ENCODE data around the gene PITPNC1. TPM values are rescaled to one million over a fixed set of nuclear protein-coding genes. Genes with fewer than 3 reads are reported as not detected.
"Not testable (repeated sequence)": the region's sequence is repeated elsewhere in the genome, so short reads cannot be mapped to it uniquely, and the experiment has no call there.

The PITPNC1 gene
- total and polyA plus RNA-seq, 2 donors (not counting 1 experiment from before 2014, with no cell fraction given) = 4.7 to 26.1 TPM

- Histone ChIP-seq H3K9me3 (ENCODE audit: control extremely low read depth in 1 of 3, control insufficient read depth in 2 of 3, insufficient read depth in 1 of 3, low read length in 2 of 3) (peaks cover 0 to 15% (median 0%) of the 10 kb centered on the region in 3 donors), H3K4me1 (ENCODE audit: control insufficient read depth in 2 of 2, insufficient read depth in 2 of 2, low read length in 2 of 2) (no peaks in the 10 kb centered on the region), H2AFZ (ENCODE audit: insufficient read depth, low read depth, low read length, poor library complexity, severe bottlenecking) (no peak overlapping the region), H3K9ac (ENCODE audit: low read length) (no peak overlapping the region), H4K20me1 (ENCODE audit: control insufficient read depth, insufficient read depth, low read length, poor library complexity, severe bottlenecking) (no peaks in the 10 kb centered on the region), H3K4me2 (replicated peaks; ENCODE audit: low read depth, low read length, poor library complexity, severe bottlenecking) (no peak overlapping the region), H3K4me3 (ENCODE audit: control extremely low read depth in 1 of 5, extremely low read depth in 1 of 5, insufficient read depth in 1 of 5, low read depth in 2 of 5, low read length in 4 of 5) (no peak overlapping the region), H3K36me3 (replicated peaks in 1 of 2; ENCODE audit: control extremely low read depth in 1 of 2, control insufficient read depth in 1 of 2, extremely low read depth in 1 of 2, insufficient read depth in 2 of 2, low read length in 1 of 2) (peaks cover 0 to 4% of the 10 kb centered on the region in 2 experiments), H3K27ac (ENCODE audit: low read length in 2 of 2) (no peak overlapping the region), H3K79me2 (ENCODE audit: control insufficient read depth, insufficient read depth, low read length) (no peaks in the 10 kb centered on the region), H3K27me3 (replicated peaks in 1 of 4; ENCODE audit: control extremely low read depth in 1 of 4, control insufficient read depth in 3 of 4, insufficient read depth in 4 of 4, low read length in 3 of 4) (no peaks in the 10 kb centered on the region)
- Mint-ChIP-seq H3K27me3 (no peaks in the 10 kb centered on the region), H3K9me3 (ENCODE audit: insufficient read depth) (no peaks in the 10 kb centered on the region), H3K4me3 (no peak overlapping the region), H3K4me1 (no peaks in the 10 kb centered on the region), H3K27ac (no peak overlapping the region)
- TF ChIP-seq, protein P1, sequence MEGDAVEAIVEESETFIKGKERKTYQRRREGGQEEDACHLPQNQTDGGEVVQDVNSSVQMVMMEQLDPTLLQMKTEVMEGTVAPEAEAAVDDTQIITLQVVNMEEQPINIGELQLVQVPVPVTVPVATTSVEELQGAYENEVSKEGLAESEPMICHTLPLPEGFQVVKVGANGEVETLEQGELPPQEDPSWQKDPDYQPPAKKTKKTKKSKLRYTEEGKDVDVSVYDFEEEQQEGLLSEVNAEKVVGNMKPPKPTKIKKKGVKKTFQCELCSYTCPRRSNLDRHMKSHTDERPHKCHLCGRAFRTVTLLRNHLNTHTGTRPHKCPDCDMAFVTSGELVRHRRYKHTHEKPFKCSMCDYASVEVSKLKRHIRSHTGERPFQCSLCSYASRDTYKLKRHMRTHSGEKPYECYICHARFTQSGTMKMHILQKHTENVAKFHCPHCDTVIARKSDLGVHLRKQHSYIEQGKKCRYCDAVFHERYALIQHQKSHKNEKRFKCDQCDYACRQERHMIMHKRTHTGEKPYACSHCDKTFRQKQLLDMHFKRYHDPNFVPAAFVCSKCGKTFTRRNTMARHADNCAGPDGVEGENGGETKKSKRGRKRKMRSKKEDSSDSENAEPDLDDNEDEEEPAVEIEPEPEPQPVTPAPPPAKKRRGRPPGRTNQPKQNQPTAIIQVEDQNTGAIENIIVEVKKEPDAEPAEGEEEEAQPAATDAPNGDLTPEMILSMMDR (IDR thresholded peaks at IDR 0.05) = no peak
- TF ChIP-seq EZH2 (IDR thresholded peaks at IDR 0.05; ENCODE audit: borderline replicate concordance, insufficient read depth, low read depth, low read length, poor library complexity, severe bottlenecking) = no peak
- DNase-seq (no peak), ATAC-seq (ENCODE audit: low read depth) (no peak)
- ChIA-PET POLR2A (no interaction called here), CTCF (interaction anchor here (0.6 to 1.6 kb wide), 3 partner anchors 69 to 255 kb away, joined by 3 read pairs; no protein-coding TSS in a partner anchor)
- WGBS (ENCODE audit: insufficient coverage) = 87% methylated on average over 7 of the region's 8 CpGs
- intact Hi-C loops (cut with micrococcal nuclease) = no loop called here
Observed at GRCh38 chr17:67628580-67629013, 251.5 kb downstream of the PITPNC1 start.

DNA sequence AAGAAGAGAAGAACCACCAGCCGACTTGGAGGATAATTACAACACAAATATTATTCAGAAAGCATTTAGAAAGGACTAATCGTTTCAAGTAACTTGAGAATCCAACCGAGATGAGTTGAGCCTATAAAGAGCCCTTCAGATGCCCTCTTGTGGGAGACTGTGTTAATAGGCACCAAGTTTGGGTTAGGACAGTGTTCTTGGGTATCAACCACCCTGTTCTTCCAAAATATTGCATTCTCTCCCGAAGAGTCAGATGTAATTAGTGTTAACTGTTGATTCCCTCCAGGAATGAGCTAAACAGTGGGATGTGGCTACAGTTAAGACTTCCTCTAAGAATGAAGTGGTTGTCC is 252.9 kb downstream of the PITPNC1 start:
- no peaks in the 10 kb centered on the region for H3K9me3 Mint-ChIP-seq (ENCODE audit: insufficient read depth)
- H3K27ac Mint-ChIP-seq = no peak overlapping the region
- Histone ChIP-seq H2AFZ (ENCODE audit: insufficient read depth, low read depth, low read length, poor library complexity, severe bottlenecking) (no peak overlapping the region), H3K27ac (ENCODE audit: low read length in 2 of 2) (no peak overlapping the region), H4K20me1 (ENCODE audit: control insufficient read depth, insufficient read depth, low read length, poor library complexity, severe bottlenecking) (no peaks in the 10 kb centered on the region), H3K4me2 (replicated peaks; ENCODE audit: low read depth, low read length, poor library complexity, severe bottlenecking) (no peak overlapping the region), H3K36me3 (replicated peaks in 1 of 2; ENCODE audit: control extremely low read depth in 1 of 2, control insufficient read depth in 1 of 2, extremely low read depth in 1 of 2, insufficient read depth in 2 of 2, low read length in 1 of 2) (peaks cover 0 to 4% of the 10 kb centered on the region in 2 experiments), H3K4me1 (ENCODE audit: control insufficient read depth in 2 of 2, insufficient read depth in 2 of 2, low read length in 2 of 2) (no peaks in the 10 kb centered on the region), H3K27me3 (replicated peaks in 1 of 4; ENCODE audit: control extremely low read depth in 1 of 4, control insufficient read depth in 3 of 4, insufficient read depth in 4 of 4, low read length in 3 of 4) (no peaks in the 10 kb centered on the region), H3K79me2 (ENCODE audit: control insufficient read depth, insufficient read depth, low read length) (no peaks in the 10 kb centered on the region), H3K4me3 (ENCODE audit: control extremely low read depth in 1 of 5, extremely low read depth in 1 of 5, insufficient read depth in 1 of 5, low read depth in 2 of 5, low read length in 4 of 5) (no peak overlapping the region), H3K9ac (ENCODE audit: low read length) (no peak overlapping the region), H3K9me3 (ENCODE audit: control extremely low read depth in 1 of 3, control insufficient read depth in 2 of 3, insufficient read depth in 1 of 3, low read length in 2 of 3) (peaks cover 0 to 15% (median 0%) of the 10 kb centered on the region in 3 donors)
- POLR2A ChIA-PET = no interaction called here
- no peak overlapping the region for H3K4me3 Mint-ChIP-seq
- TF ChIP-seq EZH2 (IDR thresholded peaks at IDR 0.05; ENCODE audit: borderline replicate concordance, insufficient read depth, low read depth, low read length, poor library complexity, severe bottlenecking) = no peak
- TF ChIP-seq, protein P1 (IDR thresholded peaks at IDR 0.05) = no peak
- ATAC-seq (ENCODE audit: low read depth) (no peak), DNase-seq (no peak)
- no peaks in the 10 kb centered on the region for H3K27me3 Mint-ChIP-seq
- WGBS (ENCODE audit: insufficient coverage) = no CpG with 5 or more reads among the region's 4 CpGs
- CTCF ChIA-PET = interaction anchor here (0.6 to 1.2 kb wide), 3 partner anchors 70 to 251 kb away, joined by 3 to 5 read pairs (median 3); no protein-coding TSS in a partner anchor
- no peaks in the 10 kb centered on the region for H3K4me1 Mint-ChIP-seq
- intact Hi-C loops (cut with micrococcal nuclease) = no loop called here

DNA sequence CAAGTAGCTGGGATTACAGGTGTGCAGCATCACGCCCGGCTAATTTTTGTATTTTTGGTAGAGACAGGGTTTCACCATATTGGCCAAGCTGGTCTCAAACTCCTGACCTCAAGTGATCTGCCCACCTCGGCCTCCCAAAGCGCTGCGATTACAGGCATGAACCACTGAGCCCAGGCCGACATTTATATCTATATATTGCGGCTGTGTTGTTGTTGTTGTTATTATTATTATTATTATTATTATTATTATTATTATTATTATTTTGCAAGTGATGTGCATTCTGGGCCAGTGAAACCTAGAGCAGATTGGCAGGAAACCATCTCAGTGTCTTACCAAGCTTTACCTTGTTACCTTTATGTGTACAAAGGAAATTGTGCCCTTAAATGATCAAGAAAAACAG is 253.8 kb downstream of the PITPNC1 start:
- H3K4me3 Mint-ChIP-seq; ATAC-seq (ENCODE audit: low read depth); H3K27ac ChIP-seq (ENCODE audit: low read length in 2 of 2); H3K36me3 ChIP-seq (replicated peaks in 1 of 2; ENCODE audit: control extremely low read depth in 1 of 2, control insufficient read depth in 1 of 2, extremely low read depth in 1 of 2, insufficient read depth in 2 of 2, low read length in 1 of 2); H4K20me1 ChIP-seq (ENCODE audit: control insufficient read depth, insufficient read depth, low read length, poor library complexity, severe bottlenecking); H3K27me3 Mint-ChIP-seq; intact Hi-C loops (cut with micrococcal nuclease); DNase-seq; H3K4me1 ChIP-seq (ENCODE audit: control insufficient read depth in 2 of 2, insufficient read depth in 2 of 2, low read length in 2 of 2); H3K27me3 ChIP-seq (replicated peaks in 1 of 4; ENCODE audit: control extremely low read depth in 1 of 4, control insufficient read depth in 3 of 4, insufficient read depth in 4 of 4, low read length in 3 of 4); H2AFZ ChIP-seq (ENCODE audit: insufficient read depth, low read depth, low read length, poor library complexity, severe bottlenecking); H3K79me2 ChIP-seq (ENCODE audit: control insufficient read depth, insufficient read depth, low read length); H3K9me3 Mint-ChIP-seq (ENCODE audit: insufficient read depth); H3K9ac ChIP-seq (ENCODE audit: low read length); H3K4me3 ChIP-seq (ENCODE audit: control extremely low read depth in 1 of 5, extremely low read depth in 1 of 5, insufficient read depth in 1 of 5, low read depth in 2 of 5, low read length in 4 of 5); H3K4me1 Mint-ChIP-seq; H3K27ac Mint-ChIP-seq; H3K4me2 ChIP-seq (replicated peaks; ENCODE audit: low read depth, low read length, poor library complexity, severe bottlenecking): not testable (repeated sequence)
- H3K9me3 ChIP-seq (ENCODE audit: control extremely low read depth in 1 of 3, control insufficient read depth in 2 of 3, insufficient read depth in 1 of 3, low read length in 2 of 3) = peaks cover 0 to 15% (median 0%) of the 10 kb centered on the region in 3 donors
- ChIA-PET POLR2A (interaction anchor here (0.7 kb wide), 1 partner anchor 36 kb away, joined by 3 read pairs; no protein-coding TSS in a partner anchor), CTCF (interaction anchor here (0.8 kb wide), 1 partner anchor 71 kb away, joined by 3 read pairs; no protein-coding TSS in a partner anchor)
- 88% methylated on average over 2 of the region's 7 CpGs for WGBS (ENCODE audit: insufficient coverage)
